ENCODE data around the gene CDKN2B.

CDKN2B gene

DNA sequence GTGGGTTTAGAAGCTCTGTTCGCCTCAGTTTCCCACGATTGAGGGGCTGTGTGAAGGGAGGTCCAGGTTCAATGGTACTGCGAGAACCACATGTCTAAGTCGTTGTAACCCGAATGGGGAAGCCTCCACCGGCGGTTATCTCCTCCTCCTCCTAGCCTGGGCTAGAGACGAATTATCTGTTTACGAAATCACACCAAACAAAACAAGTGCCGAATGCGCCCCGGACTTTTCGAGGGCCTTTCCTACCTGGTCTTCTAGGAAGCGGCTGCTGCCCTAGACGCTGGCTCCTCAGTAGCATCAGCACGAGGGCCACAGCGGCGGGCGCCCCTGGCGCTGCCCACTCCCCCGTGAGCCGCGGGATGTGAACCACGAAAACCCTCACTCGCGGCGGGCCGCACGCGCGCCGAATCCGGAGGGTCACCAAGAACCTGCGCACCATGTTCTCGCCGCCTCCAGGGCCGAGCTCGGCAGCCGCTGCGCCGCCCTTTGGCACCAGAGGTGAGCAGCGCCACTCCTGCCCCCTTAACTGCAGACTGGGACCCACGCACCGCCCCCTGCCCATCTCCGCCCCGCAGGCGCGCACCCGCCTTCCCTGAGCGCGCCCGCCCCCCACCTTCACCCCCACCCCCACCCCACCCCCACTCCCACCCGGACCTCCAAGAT is 15.1 kb downstream of the CDKN2B start, which contains the start of gene CDKN2A:
Gene CDKN2A (minus strand): TSS at position 500 of the 663 bp plus-strand sequence.
- DNase-seq = no peak

DNA sequence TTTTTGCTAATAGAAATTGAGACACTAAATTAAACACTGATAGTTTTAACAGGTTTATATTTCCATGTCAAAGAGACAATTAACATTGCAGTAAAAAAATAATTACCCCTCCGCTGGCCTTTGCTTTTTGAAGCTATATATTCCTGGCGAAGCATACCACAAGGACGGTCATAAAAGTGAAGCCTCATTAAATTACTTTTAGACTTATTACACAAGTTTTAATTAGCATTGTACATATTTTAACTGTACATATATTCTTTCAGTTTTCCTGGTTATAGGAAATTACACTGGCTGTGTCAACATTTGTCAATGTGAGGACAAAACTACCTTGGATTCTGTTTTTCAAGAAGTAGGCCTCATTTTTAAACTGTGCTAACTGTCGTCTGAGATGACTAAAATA is 16.1 kb downstream of the CDKN2B start:
- DNase-seq = no peak

DNA sequence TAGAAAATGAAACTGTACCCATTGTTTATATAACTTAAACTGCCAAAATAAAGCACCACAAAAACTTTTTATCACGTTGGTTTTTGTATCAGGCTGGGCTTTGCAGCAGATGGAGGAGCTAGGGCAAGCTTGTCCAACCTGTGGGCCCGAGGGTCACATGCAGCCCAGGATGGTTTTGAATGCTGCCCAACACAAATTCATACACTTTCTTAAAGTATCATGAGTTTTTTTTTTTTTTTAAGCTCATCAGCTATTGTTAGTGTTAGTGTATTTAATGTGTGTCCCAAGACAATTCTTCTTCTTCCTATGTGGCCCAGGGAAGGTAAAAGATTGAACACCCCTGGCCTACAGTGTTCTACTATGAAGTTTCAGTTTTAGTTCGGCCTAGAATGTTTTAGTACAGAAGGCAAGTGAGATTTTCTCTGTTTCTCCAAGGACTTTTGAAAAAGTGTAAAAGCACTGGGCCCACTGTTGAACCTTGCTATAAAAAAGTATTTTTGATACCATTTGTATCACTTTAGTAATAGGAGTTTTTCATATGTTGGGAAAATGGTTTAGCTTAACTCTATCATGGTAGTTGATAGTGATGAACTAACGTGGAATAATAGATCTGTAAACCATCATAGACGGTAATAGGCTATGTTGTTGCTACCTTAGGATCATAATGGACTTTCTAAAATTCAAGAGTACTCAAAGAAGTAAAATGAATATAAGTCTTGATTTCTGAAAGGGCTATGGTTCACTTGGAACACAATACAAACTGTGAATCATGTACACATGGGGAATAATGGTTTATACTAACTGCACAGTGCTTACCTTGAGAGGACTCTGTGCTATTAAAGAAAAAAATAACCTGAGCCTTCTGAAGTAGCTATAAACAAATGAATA is 17.8 kb downstream of the CDKN2B start:
- no peak for DNase-seq

DNA sequence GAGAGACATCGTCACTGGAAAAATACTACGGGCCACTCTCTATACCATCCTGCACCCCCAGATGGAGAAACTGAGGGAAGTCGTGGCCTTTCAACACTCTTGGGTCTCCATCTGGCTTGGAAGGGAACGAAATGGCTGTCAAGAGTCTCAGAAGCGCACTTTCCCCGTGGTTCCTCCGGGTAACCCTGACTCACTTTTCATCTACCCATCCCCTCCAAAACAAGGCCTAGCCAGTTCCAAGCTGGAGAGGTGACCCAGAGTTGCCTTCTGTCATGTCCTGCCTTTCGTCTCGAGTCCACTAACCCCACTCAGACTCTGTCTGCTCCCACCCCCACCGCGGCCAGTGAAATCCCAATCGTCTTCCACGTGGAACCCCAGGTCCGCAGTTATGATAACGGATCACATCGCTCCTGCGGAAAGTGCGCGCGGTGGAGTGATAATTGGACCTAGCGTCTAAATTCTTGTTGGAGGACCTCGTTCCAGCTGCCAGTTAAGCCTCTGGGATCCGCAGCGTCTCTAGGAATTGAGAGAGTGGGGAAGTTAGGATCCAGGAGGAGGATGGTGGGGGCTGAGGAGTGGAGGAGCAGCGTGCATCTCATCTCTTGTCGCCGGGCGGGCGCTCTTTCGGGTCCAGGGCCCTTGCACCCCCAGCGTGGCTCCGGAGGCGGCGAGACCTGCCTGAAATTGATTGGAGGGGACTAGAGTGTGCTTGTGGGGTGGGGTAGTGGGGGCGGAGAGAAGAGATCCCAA is 19.5 kb downstream of the CDKN2B start:
- DNase-seq = no peak

DNA sequence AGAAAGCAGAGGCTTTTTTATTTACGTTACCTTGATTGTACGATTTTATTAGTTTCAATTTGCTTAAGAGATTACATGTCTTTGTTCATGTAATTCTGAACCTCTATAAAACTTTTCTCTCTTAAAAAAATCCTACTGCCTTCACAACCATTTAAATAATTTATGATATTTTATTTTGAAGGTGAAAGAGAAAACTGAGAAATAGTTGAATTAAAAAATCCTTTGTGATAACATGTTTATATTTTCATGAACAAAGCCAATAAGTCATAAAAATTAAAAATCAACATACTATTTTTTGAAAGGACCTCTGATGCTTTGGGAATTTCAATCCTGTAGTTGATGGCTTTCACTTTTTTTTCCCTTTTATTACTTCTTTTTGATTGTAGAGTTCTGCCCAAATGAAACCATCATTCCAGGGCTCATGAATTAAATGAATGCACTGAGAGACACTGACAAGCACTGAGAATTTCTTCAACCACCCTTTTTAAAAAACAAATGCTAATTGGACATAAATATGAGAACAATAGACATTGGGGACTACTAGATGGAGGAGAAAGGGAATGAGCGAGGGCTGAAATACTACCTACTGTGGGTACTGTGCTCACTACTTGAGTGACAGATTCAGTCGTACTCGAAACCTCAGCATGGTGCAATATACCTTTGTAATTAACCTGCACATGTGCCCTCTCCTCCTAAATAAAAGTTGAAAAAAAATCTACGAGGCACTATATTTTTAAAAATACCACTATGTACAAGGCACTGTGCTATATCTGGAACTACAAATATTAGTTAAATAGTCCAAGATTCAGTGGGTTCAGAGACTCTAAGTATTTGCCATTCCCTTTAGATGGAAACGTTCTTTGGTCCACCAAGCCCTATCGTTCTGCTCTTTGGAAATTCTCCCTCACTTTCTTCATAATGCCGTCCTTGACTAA is 20.8 kb downstream of the CDKN2B start:
- DNase-seq = no peak

DNA sequence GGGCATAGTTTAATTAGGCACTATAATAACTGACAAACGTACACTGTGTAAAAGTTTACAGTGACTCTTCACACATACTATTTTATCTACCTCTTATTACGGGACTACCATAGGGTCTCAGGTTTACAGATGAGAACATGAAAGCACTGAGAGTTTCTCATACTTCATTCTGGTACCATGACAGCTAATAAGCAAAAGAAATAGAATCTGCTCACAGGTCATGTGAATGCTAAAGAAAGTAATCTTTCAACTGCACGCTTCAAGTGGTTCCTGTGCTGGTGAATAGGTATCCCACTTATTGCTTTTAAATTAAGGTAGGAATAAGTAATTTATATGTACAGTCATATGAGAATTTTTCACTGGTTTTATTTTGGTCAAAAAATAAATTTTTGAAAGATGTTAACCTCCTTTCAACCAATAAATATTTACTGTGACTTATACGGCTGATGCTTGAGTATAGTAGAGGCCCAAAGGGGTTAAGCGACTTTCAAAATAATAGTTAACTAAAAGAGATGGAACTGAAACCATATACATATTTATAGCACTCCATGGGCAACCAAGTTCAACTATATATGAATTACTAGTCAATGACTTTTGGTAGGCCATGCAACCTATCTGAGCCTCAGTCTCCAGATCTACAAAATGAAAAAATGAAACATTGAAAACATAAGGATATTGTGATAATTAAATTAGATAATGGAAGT is 23.0 kb downstream of the CDKN2B start:
- no peak for DNase-seq

DNA sequence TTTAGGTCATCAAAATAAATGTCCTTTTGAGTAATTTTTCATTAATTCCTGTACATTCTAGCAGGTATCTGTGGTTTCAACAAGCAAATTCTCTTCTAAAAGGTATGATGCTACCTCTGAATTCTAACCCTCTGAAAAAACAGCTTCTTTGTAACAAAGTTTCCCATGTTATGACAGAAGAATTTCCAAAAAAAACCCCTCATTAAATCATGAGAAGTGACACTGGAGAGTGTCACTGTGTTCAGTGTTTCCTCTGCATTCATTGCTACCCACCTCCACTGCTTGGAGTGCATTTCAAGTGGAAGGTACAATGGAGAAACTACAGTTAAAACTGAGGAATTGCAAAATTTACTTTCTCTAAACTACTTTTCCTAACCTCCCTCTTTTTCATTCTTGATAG is 25.0 kb downstream of the CDKN2B start:
- no peak for DNase-seq

DNA sequence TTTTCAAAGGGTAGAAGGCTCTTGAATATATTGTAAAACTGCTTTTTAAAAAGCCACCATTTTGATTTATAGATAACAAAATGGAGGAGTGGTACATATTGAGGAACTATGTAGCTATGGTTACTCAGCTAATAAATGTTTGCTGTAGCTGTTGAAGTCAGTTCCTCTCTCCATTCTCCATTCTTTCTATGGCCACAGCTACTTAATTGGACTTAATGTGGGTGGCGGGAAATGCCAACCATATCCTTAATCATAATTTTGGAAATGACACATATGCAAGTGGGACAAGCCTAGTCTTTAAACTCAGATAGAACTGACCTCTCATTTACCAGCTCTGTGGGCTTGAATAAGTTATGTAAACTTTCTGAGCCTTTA is 25.6 kb downstream of the CDKN2B start:
- DNase-seq = no peak

DNA sequence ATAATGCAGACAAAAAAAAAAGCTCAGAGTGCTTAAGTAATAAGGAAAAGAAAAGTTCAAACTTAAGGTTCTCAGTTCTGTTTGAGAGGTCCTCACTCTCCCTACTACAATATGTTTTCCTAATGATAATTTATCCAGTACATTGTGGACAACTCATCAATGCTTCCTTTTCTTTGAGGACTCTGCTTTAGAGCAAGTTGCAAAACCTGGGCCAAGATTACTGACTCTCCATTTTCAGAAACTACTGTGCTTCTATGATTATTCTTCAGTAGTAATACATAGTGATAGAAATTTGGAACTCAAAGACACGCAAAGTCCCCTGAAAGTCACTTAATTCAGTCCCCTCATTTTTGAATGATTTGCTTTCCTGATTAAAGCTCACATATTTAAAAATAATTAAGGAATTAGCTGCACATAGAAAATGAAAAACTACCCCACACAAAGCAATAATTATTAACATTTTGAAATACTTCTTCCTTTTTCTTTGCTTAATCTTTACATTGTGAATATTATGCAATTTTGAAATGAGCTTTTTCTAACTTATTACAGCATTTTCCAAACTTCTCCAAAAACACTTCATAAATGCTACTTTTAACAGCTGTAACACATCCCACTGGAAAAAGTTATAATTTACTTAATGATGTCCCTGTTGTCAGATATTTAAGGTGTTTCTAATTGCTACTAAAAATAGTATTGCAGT is 26.1 kb downstream of the CDKN2B start:
- DNase-seq = no peak

DNA sequence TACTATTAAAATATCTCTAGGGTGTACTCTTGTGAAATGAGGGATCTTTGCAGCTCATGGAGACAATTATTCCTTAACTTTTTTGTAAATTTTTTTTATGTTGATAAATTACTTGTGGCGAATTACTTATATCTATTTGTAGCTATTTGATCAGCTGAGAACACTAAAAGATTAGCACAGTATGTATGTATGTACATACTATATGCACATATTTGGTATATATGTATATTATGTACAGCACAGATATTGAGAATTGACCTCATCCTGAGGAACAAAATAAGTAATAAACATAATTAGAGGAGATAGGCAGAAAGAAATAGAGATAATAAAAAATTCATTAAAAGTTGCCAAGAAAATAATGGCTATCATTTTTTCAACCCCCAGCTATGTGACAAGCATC is 26.7 kb downstream of the CDKN2B start:
- DNase-seq = no peak

DNA sequence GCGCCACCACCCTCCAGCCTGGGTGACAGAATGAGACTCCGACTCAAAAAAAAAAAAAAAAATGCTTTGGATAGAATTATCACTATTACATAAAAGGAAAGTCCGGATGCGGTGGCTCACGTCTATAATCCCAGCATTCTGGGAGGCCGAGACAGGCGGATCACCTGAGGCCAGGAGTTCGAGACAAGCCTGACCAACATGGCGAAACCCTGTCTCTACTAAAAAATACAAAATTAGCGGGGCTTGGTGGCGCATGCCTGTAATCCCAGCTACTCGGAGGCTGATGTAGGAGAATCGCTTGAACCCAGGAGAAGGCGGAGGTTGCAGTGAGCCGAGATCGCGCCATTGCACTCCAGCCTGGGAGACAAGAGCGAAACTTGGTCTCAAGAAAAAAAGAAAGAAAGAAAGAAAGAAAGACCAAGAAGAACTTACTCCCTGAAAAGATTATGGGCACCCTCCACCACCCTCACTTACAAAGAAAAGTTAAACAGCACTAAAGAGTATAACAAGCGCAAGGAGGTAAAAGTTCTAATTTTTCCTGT is 32.7 kb downstream of the CDKN2B start:
- DNase-seq = no peak

DNA sequence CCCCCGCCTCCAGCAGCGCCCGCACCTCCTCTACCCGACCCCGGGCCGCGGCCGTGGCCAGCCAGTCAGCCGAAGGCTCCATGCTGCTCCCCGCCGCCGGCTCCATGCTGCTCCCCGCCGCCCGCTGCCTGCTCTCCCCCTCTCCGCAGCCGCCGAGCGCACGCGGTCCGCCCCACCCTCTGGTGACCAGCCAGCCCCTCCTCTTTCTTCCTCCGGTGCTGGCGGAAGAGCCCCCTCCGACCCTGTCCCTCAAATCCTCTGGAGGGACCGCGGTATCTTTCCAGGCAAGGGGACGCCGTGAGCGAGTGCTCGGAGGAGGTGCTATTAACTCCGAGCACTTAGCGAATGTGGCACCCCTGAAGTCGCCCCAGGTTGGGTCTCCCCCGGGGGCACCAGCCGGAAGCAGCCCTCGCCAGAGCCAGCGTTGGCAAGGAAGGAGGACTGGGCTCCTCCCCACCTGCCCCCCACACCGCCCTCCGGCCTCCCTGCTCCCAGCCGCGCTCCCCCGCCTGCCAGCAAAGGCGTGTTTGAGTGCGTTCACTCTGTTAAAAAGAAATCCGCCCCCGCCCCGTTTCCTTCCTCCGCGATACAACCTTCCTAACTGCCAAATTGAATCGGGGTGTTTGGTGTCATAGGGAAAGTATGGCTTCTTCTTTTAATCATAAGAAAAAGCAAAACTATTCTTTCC is 34.2 kb downstream of the CDKN2B start:
- DNase-seq = no peak

DNA sequence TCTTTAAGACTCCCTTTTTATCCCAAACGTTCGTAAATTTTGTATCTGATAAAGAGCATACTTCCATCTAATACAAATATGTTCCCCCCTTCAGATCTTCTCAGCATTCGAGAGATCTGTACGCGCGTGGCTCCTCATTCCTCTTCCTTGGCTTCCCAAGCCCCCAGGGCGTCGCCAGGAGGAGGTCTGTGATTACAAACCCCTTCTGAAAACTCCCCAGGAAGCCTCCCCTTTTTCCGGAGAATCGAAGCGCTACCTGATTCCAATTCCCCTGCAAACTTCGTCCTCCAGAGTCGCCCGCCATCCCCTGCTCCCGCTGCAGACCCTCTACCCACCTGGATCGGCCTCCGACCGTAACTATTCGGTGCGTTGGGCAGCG is 34.8 kb downstream of the CDKN2B start:
- no peak for DNase-seq

DNA sequence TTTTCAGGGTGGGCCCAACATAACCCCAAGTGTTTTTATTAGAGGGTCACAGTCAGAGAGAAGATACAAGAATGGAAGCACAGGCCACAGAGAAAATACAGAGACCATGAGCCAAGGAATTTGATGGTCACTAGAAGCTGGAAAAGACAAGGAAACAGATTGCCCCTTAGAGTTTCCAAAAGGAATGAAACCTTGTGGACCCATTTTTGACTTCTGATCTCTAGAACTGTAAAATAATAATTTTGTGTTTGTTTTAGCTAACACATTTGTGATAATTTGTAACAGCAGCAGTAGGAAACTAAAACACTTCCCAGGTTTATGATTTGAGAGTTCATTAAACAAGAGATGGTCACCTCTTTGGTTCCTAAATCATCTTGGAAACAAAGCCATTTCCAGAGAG is 36.7 kb downstream of the CDKN2B start:
- DNase-seq = no peak

DNA sequence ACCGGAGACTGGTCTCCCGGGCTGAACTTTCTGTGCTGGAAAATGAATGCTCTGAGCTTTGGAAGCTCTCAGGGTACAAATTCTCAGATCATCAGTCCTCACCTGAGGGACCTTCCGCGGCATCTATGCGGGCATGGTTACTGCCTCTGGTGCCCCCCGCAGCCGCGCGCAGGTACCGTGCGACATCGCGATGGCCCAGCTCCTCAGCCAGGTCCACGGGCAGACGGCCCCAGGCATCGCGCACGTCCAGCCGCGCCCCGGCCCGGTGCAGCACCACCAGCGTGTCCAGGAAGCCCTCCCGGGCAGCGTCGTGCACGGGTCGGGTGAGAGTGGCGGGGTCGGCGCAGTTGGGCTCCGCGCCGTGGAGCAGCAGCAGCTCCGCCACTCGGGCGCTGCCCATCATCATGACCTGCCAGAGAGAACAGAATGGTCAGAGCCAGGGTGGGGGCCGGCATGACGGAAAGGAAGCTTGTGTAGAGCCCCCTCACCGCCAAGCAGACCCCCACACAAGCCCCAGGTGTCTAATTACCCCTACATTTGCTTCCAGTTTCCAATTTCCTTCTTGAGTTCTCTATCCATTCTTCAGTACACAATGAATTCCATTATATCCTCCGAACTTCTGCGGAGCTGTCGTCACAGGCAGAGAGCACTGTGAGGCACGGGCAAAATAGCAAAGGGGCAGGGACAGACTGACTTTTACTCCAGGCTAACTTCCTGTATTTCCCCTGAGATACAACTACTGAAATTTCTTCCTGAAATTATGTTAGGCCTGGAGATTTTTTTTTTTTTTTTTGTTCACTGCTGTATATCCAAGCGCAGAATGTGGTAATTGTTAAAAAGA is 38.1 kb downstream of the CDKN2B start:
- no peak for DNase-seq

DNA sequence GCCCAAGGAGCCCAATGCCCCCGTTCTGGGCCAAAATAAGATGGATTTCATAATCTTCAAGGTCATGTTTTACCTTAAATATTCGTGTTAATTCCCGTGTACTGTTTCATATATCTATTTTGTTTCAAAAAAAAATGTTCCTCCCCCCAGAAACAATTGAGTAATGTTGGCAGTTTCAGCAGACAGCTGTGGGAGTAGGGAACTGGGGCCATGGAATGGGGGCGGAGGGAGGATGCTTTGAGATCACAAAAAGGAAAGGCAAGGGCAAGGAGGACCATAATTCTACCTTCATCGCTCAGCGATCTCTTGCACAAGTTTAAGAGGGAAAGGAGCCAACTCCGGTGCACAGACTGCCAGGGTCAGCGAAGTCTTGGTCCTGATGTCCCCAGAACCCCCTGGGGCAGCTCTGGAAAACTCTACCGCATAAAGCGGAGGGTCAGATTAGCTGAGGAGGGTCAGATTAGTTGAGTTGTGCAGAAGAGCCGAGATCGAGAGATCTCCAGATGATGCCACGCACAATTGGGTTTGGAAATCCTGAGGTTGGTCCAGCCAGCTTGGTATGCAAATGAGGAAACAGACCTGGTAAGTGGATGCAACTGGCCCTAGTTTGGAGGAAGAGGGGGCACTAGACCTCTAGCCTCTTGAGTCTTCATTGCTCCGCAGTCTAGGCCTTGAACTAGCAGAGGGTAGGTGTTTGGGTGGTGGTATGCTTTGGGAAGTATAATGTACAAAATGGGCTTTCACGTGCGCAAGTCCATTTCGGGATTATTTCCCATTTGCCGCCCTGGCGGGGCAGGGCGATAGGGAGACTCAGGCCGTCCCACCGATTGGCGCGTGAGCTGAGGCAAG is 38.9 kb downstream of the CDKN2B start:
- DNase-seq = no peak

DNA sequence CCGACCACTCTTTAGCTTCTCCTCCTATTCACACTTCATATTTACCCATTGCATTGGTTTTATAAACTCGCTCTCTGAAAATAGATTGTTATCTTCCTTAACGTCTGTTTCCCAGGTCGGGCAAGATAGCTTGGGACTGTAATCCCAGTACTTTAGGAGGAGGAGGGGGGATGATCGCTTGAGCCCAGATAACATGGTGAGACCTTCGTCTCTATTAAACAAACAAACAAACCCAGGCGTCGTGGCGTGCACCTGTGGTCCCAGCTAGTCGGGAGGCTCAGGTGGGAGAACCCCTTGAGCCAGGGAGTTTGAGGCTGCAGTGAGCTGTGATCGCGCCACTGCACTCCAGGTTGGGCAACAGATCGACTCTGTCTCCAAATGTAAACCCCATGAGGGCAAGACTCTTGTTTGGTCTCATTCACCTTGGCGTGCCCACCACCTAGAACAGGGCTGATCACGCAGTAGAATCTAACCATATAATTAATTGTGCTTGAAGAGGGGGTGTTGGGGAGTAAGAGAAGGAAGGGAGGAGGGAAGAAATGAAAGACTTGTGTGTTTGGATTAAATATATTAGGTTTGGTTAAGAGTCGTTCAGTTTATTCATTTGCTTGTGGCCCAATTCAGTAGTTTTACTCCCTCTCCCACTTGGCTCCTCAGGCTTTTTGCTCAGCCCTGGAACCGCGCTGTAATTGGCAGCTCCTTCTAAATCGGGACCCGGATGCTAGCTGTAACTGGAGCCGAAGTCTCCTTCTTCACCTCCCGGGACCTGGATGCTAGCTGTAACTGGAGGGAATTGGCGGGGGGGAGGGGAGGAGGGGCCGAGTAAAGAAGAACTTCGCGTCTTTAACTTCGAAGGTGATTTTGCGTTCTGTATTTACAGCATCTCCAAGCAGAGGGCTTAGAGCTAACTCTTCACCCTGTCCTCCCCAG is 39.8 kb downstream of the CDKN2B start:
- no peak for DNase-seq

Data from GOT3 (cell line).